NB4 (cell line): ENCODE measurements around the gene MED26.

Experiments
- POLR2A ChIP-seq: IDR thresholded peaks from 2 replicates; pipeline ENCODE4 v1.6.1; 2011; ENCODE audit warnings: mild to moderate bottlenecking; ENCODE audit not compliant: insufficient read length; ENCODE audit errors: extremely low read depth
- TF ChIP-seq, protein P1 (sequence below): IDR thresholded peaks from one replicate; pipeline ENCODE4 v1.5.1; 2012; ENCODE audit warnings: low read depth, low read length

DNA sequence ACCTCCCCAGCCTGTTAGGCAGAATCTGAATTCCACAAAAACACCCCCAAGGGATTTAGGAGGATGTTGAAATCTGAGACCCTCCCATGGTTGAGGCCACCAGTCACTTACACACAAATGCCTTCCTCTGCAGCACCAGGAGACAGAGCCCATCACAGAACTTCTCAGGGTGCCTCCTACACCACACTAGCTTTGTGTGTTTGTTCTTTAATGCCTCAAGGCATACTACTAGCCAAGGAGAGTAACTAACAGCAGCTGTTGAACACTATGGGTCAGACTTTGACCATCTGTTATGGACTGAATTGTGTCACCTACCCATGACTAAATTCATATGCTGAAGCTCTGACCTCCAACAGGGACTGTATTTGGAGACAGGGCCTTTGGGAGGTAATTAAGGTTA is 9.5 kb upstream of the MED26 start:
- TF ChIP-seq, protein P1, sequence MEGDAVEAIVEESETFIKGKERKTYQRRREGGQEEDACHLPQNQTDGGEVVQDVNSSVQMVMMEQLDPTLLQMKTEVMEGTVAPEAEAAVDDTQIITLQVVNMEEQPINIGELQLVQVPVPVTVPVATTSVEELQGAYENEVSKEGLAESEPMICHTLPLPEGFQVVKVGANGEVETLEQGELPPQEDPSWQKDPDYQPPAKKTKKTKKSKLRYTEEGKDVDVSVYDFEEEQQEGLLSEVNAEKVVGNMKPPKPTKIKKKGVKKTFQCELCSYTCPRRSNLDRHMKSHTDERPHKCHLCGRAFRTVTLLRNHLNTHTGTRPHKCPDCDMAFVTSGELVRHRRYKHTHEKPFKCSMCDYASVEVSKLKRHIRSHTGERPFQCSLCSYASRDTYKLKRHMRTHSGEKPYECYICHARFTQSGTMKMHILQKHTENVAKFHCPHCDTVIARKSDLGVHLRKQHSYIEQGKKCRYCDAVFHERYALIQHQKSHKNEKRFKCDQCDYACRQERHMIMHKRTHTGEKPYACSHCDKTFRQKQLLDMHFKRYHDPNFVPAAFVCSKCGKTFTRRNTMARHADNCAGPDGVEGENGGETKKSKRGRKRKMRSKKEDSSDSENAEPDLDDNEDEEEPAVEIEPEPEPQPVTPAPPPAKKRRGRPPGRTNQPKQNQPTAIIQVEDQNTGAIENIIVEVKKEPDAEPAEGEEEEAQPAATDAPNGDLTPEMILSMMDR = no peak
- no peak for TF ChIP-seq POLR2A
